Ectodermal cell (in vitro differentiated cells): ENCODE data around the gene WDR31.

Experiments used
- H3K27ac ChIP-seq: 2 replicates; pipeline ENCODE4 v1.7.0; 2013; ENCODE audit warnings: mild to moderate bottlenecking, low read depth, low read length; ENCODE audit not compliant: insufficient read depth, poor library complexity, severe bottlenecking
- H3K27me3 ChIP-seq: 2 replicates; pipeline ENCODE4 v1.7.0; 2013; ENCODE audit warnings: mild to moderate bottlenecking, low read length; ENCODE audit not compliant: insufficient read depth, control insufficient read depth, poor library complexity, severe bottlenecking
- H3K36me3 ChIP-seq: one replicate; pipeline ENCODE4 v1.7.0; 2013; ENCODE audit warnings: low read length; ENCODE audit not compliant: control insufficient read depth, insufficient read depth
- H3K4me1 ChIP-seq: one replicate; pipeline ENCODE4 v1.7.0; 2013; ENCODE audit warnings: low read length; ENCODE audit not compliant: control insufficient read depth, insufficient read depth
- H3K4me3 ChIP-seq: 2 replicates; pipeline ENCODE4 v1.7.0; 2013; ENCODE audit warnings: low read depth, low read length, control low read depth; ENCODE audit not compliant: insufficient read depth
- H3K9me3 ChIP-seq: 2 replicates; pipeline ENCODE4 v1.7.0; 2013; ENCODE audit warnings: mild to moderate bottlenecking, low read length, moderate library complexity; ENCODE audit not compliant: control insufficient read depth
- WGBS, 2 experiments: methylation state at CpG; one replicate each; pipeline ENCODE4 v1.1.7; 2013; ENCODE audit warnings: missing lambda C conversion rate in 2 of 2; 5-methylcytosine and 5-hydroxymethylcytosine counted together

WDR31 gene

GRCh38 chr9:113316030-113316429 is 24.0 kb downstream of the WDR31 start:
- Histone ChIP-seq H3K36me3 (no peaks in the 10 kb centered on the region), H3K27me3 (no peaks in the 10 kb centered on the region), H3K9me3 (no peaks in the 10 kb centered on the region), H3K27ac (no peak overlapping the region), H3K4me1 (no peaks in the 10 kb centered on the region), H3K4me3 (no peak overlapping the region)
- 84 to 86% methylated on average over 4 of the region's 4 CpGs for WGBS, 2 experiments

GRCh38 chr9:113315231-113315630 is 24.8 kb downstream of the WDR31 start:
- no peaks in the 10 kb centered on the region for H3K4me1 ChIP-seq
- H3K4me3 ChIP-seq: no peak overlapping the region
- no peaks in the 10 kb centered on the region for H3K27me3 ChIP-seq
- no peak overlapping the region for H3K27ac ChIP-seq
- no peaks in the 10 kb centered on the region for H3K36me3 ChIP-seq
- H3K9me3 ChIP-seq: no peaks in the 10 kb centered on the region

GRCh38 chr9:113313261-113313660 is 26.8 kb downstream of the WDR31 start:
- H3K4me1 ChIP-seq: no peaks in the 10 kb centered on the region
- H3K36me3 ChIP-seq: no peaks in the 10 kb centered on the region
- no peak overlapping the region for H3K4me3 ChIP-seq
- no peaks in the 10 kb centered on the region for H3K9me3 ChIP-seq
- no peaks in the 10 kb centered on the region for H3K27me3 ChIP-seq
- WGBS, 2 experiments: 87 to 89% methylated on average over 5 of the region's 5 CpGs
- H3K27ac ChIP-seq: no peak overlapping the region

- Histone ChIP-seq H3K4me1 (no peaks in the 10 kb centered on the region), H3K9me3 (no peaks in the 10 kb centered on the region), H3K27ac (no peak overlapping the region), H3K27me3 (no peaks in the 10 kb centered on the region), H3K4me3 (no peak overlapping the region), H3K36me3 (no peaks in the 10 kb centered on the region)
- 92 to 95% methylated on average over 2 to 3 of the region's 3 CpGs for WGBS, 2 experiments
Observed at GRCh38 chr9:113311961-113312360, 28.1 kb downstream of the WDR31 start.

- no peaks in the 10 kb centered on the region for H3K27me3 ChIP-seq
- H3K4me3 ChIP-seq: no peak overlapping the region
- H3K9me3 ChIP-seq: no peaks in the 10 kb centered on the region
- H3K36me3 ChIP-seq: no peaks in the 10 kb centered on the region
- H3K27ac ChIP-seq: no peak overlapping the region
- 87 to 93% methylated on average over 3 of the region's 3 CpGs for WGBS, 2 experiments
- no peaks in the 10 kb centered on the region for H3K4me1 ChIP-seq
Observed at GRCh38 chr9:113310538-113310937, 29.5 kb downstream of the WDR31 start.

GRCh38 chr9:113309204-113309813 is 30.8 kb downstream of the WDR31 start:
- H3K36me3 ChIP-seq: no peaks in the 10 kb centered on the region
- H3K27ac ChIP-seq: no peak overlapping the region
- no peaks in the 10 kb centered on the region for H3K27me3 ChIP-seq
- no peaks in the 10 kb centered on the region for H3K9me3 ChIP-seq
- no peak overlapping the region for H3K4me3 ChIP-seq
- H3K4me1 ChIP-seq: no peaks in the 10 kb centered on the region
- WGBS, 2 experiments: 19 to 60% methylated on average over 2 of the region's 2 CpGs

- no peaks in the 10 kb centered on the region for H3K27me3 ChIP-seq
- 84 to 85% methylated on average over 8 of the region's 8 CpGs for WGBS, 2 experiments
- H3K4me1 ChIP-seq: no peaks in the 10 kb centered on the region
- no peaks in the 10 kb centered on the region for H3K36me3 ChIP-seq
- H3K27ac ChIP-seq: no peak overlapping the region
- H3K9me3 ChIP-seq: no peaks in the 10 kb centered on the region
- no peak overlapping the region for H3K4me3 ChIP-seq
Observed at GRCh38 chr9:113307396-113307975, 32.6 kb downstream of the WDR31 start.

GRCh38 chr9:113306566-113306965 is 33.5 kb downstream of the WDR31 start:
- no peak overlapping the region for H3K4me3 ChIP-seq
- H3K27ac ChIP-seq: no peak overlapping the region
- H3K9me3 ChIP-seq: no peaks in the 10 kb centered on the region
- no CpG with 5 or more reads among the region's 1 CpG for WGBS, 2 experiments
- H3K4me1 ChIP-seq: no peaks in the 10 kb centered on the region
- no peaks in the 10 kb centered on the region for H3K27me3 ChIP-seq
- H3K36me3 ChIP-seq: no peaks in the 10 kb centered on the region

- no peaks in the 10 kb centered on the region for H3K36me3 ChIP-seq
- no peaks in the 10 kb centered on the region for H3K4me1 ChIP-seq
- no peaks in the 10 kb centered on the region for H3K9me3 ChIP-seq
- no peak within 1 kb of the TSS for H3K4me3 ChIP-seq
- 85 to 89% methylated on average over 25 of the region's 25 CpGs for WGBS, 2 experiments
- no peaks in the 10 kb centered on the region for H3K27me3 ChIP-seq
- no peak within 1 kb of the TSS for H3K27ac ChIP-seq
Observed at GRCh38 chr9:113302792-113303418, 37.2 kb downstream of the WDR31 start, which contains the start of gene RNF183. Gene RNF183, minus strand, starts transcription at chr9:113303376. Its CDS starts 5,192 bp downstream, at chr9:113298184.

- H3K36me3 ChIP-seq: no peaks in the 10 kb centered on the region
- WGBS, 2 experiments: 94 to 95% methylated on average over 8 of the region's 8 CpGs
- no peaks in the 10 kb centered on the region for H3K9me3 ChIP-seq
- H3K4me1 ChIP-seq: no peaks in the 10 kb centered on the region
- H3K4me3 ChIP-seq: no peak overlapping the region
- no peaks in the 10 kb centered on the region for H3K27me3 ChIP-seq
- no peak overlapping the region for H3K27ac ChIP-seq
Observed at GRCh38 chr9:113301548-113301947, 38.5 kb downstream of the WDR31 start.
